Uterus (tissue), 2 donors: ENCODE measurements around the gene NAA35.

Source experiments
- CTCF ChIP-seq, 4 experiments: fragments of 200-600 bp in 2 of 4; fragments of 450-650 bp in 2 of 4; sonication (generic) in 2 of 4; IDR thresholded peaks; one replicate each; pipeline ENCODE4 v1.5.1; 2016 to 2019; ENCODE audit warnings: antibody characterized with exemption in 4 of 4, mild to moderate bottlenecking in 2 of 4, moderate library complexity in 1 of 4
- POLR2A ChIP-seq, 2 donors: fragments of 450-650 bp; IDR thresholded peaks; one replicate each; pipeline ENCODE4 v1.6.1; 2016; ENCODE audit warnings: antibody characterized with exemption in 2 of 2, mild to moderate bottlenecking in 1 of 2, moderate library complexity in 1 of 2

DNA sequence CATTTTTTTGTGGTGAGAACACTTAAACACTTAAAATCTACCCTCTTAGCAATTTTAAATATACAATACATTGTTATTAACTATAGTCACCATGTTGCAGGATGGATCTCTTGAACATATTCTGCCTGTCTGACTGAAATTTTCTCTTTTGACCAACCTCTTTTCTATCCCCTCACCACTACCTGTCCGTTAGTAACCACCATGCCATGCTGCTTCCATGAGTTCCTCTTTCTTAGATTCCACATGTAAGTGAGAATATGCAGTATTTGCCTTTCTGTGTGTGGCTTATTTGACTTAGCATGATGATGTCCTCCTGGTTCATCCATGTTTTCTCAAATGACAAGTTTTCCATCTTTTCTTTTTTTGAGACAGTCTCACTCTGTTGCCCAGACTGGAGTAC, 48.5 kb upstream of the NAA35 start:
- TF ChIP-seq CTCF (IDR thresholded peaks at IDR 0.05) (no peak), POLR2A (IDR thresholded peaks at IDR 0.05) (no peak)
